B cell (primary cell): ENCODE data around the gene LENG9. TPM values are rescaled to one million over a fixed set of nuclear protein-coding genes. Genes with fewer than 3 reads are reported as not detected.
"Not testable (repeated sequence)": the region's sequence is repeated elsewhere in the genome, so short reads cannot be mapped to it uniquely, and the experiment has no call there.

Experiments
- ATAC-seq: fragments of 200-7000 bp; cut with Tn5 transposase; one replicate; pipeline ENCODE4 v1.10.0; 2021; ENCODE audit warnings: low read depth, mild to moderate bottlenecking, moderate number of reproducible peaks, moderate library complexity
- CTCF ChIA-PET: fragments of 350-600 bp; sonication (Branson Sonifier 250); formaldehyde crosslinking; loops from one replicate; lab custom pipeline; 2021; ENCODE audit warnings: antibody characterized with exemption, inconsistent platforms; lab: Charles Lee
- POLR2A ChIA-PET: fragments of 350-600 bp; sonication (Branson Sonifier 250); formaldehyde crosslinking; loops from one replicate; lab custom pipeline; 2021; ENCODE audit warnings: antibody characterized with exemption; lab: Charles Lee
- DNase-seq: peaks from one replicate; pipeline ENCODE4 v3.0.0; 2013
- H2AFZ ChIP-seq: 2 replicates; pipeline ENCODE4 v1.6.1; 2012; ENCODE audit warnings: mild to moderate bottlenecking, low read depth, low read length; ENCODE audit not compliant: insufficient read depth, poor library complexity, severe bottlenecking
- H3K27ac ChIP-seq, 2 donors: 1 replicate in 1 of 2; 2 replicates in 1 of 2; pipeline ENCODE4 v1.5.1; 2012 to 2013; ENCODE audit warnings: low read length in 2 of 2, mild to moderate bottlenecking in 2 of 2, moderate library complexity in 1 of 2
- H3K27me3 ChIP-seq, 4 experiments: fragments of 200-600 bp in 1 of 4; sonication (generic) in 1 of 4; replicated peaks in 1 of 4; 1 replicate in 2 of 4; 2 replicates in 2 of 4; pipeline versions ENCODE4 v1.6.1 to v1.7.0; 2013 to 2016; ENCODE audit warnings: low read length in 3 of 4, mild to moderate bottlenecking in 2 of 4, mixed read lengths in 1 of 4, moderate library complexity in 1 of 4; ENCODE audit not compliant: insufficient read depth in 4 of 4, control insufficient read depth in 3 of 4; ENCODE audit errors: control extremely low read depth in 1 of 4
- H3K36me3 ChIP-seq, 2 experiments: replicated peaks in 1 of 2; 1 replicate in 1 of 2; 2 replicates in 1 of 2; pipeline versions ENCODE4 v1.6.1 to v1.7.1; 2013; ENCODE audit warnings: low read length in 1 of 2; ENCODE audit not compliant: insufficient read depth in 2 of 2, control insufficient read depth in 1 of 2; ENCODE audit errors: control extremely low read depth in 1 of 2, extremely low read depth in 1 of 2
- H3K4me1 ChIP-seq, 2 donors: fragments of 200-600 bp in 1 of 2; sonication (generic) in 1 of 2; 1 replicate in 1 of 2; 2 replicates in 1 of 2; pipeline versions ENCODE4 v1.5.1 to v1.6.1; 2013 to 2017; ENCODE audit warnings: low read length in 2 of 2; ENCODE audit not compliant: control insufficient read depth in 2 of 2, insufficient read depth in 2 of 2
- H3K4me2 ChIP-seq: replicated peaks from 2 replicates; pipeline ENCODE3; 2012; ENCODE audit warnings: mild to moderate bottlenecking, low read depth, low read length; ENCODE audit not compliant: poor library complexity, severe bottlenecking
- H3K4me3 ChIP-seq, 5 experiments: fragments of 200-600 bp in 1 of 5; sonication (generic) in 1 of 5; 1 replicate in 3 of 5; 2 replicates in 2 of 5; pipeline versions ENCODE4 v1.5.1 to v1.7.0; 2011 to 2016; ENCODE audit warnings: low read length in 4 of 5, mild to moderate bottlenecking in 4 of 5, low read depth in 2 of 5, control low read depth in 1 of 5, moderate library complexity in 1 of 5; ENCODE audit not compliant: insufficient read depth in 1 of 5; ENCODE audit errors: control extremely low read depth in 1 of 5, extremely low read depth in 1 of 5
- H3K79me2 ChIP-seq: fragments of 200-600 bp; sonication (generic); one replicate; pipeline ENCODE4 v1.6.0; 2016; ENCODE audit warnings: low read length; ENCODE audit not compliant: control insufficient read depth, insufficient read depth
- H3K9ac ChIP-seq: fragments of 200-600 bp; sonication (generic); 2 replicates; pipeline ENCODE4 v1.6.1; 2017; ENCODE audit warnings: mild to moderate bottlenecking, low read length, moderate library complexity
- H3K9me3 ChIP-seq, 3 donors: one replicate each; pipeline versions ENCODE4 v1.6.1 to v1.7.1; 2013; ENCODE audit warnings: low read length in 2 of 3; ENCODE audit not compliant: control insufficient read depth in 2 of 3, insufficient read depth in 1 of 3; ENCODE audit errors: control extremely low read depth in 1 of 3
- H4K20me1 ChIP-seq: 2 replicates; pipeline ENCODE4 v1.6.0; 2012; ENCODE audit warnings: mild to moderate bottlenecking, low read length; ENCODE audit not compliant: insufficient read depth, control insufficient read depth, poor library complexity, severe bottlenecking
- H3K27ac Mint-ChIP-seq: one replicate; pipeline ENCODE4 v1.8.0; 2021; ENCODE audit warnings: mixed read lengths
- H3K27me3 Mint-ChIP-seq: one replicate; pipeline ENCODE4 v1.8.0; 2021; ENCODE audit warnings: mixed read lengths
- H3K4me1 Mint-ChIP-seq: one replicate; pipeline ENCODE4 v1.8.0; 2021; ENCODE audit warnings: mixed read lengths
- H3K4me3 Mint-ChIP-seq: one replicate; pipeline ENCODE4 v1.8.0; 2021; ENCODE audit warnings: mixed read lengths
- H3K9me3 Mint-ChIP-seq: one replicate; pipeline ENCODE4 v1.8.0; 2022; ENCODE audit warnings: mixed read lengths; ENCODE audit not compliant: insufficient read depth
- EZH2 ChIP-seq: IDR thresholded peaks from 2 replicates; pipeline ENCODE4 v1.6.1; 2012; ENCODE audit warnings: borderline replicate concordance, low read depth, mild to moderate bottlenecking, moderate library complexity, low read length; ENCODE audit not compliant: insufficient read depth, poor library complexity, severe bottlenecking
- WGBS: methylation state at CpG from one replicate; pipeline ENCODE4 v1.1.5; 2013; ENCODE audit warnings: missing lambda C conversion rate; ENCODE audit not compliant: insufficient coverage; 5-methylcytosine and 5-hydroxymethylcytosine counted together
- intact Hi-C: fragments of 100-400 bp; cut with micrococcal nuclease; formaldehyde crosslinking; loops from one replicate; pipeline ENCODE4 v1.10.0; 2022
- polyA plus RNA-seq: library from polyadenylated mRNA; depleted of rRNA; stranded (reverse); fragments of >200 nt; gene quantifications from 2 replicates; pipeline ENCODE4 v1.2.3, GENCODE V29; 2012
- total RNA-seq, 2 donors: library from RNA; stranded (reverse); fragments of 120-200 nt in 1 of 2; gene quantifications; 1 replicate in 1 of 2; 2 replicates in 1 of 2; pipeline versions ENCODE4 v1.2.3 to v1.2.4, GENCODE V29; 2013 to 2022
- TF ChIP-seq, protein P1 (sequence below): fragments of 200-600 bp; IDR thresholded peaks from one replicate; pipeline ENCODE4 v1.8.0; 2022; ENCODE audit warnings: antibody characterized with exemption, mild to moderate bottlenecking

The LENG9 gene
- total and polyA plus RNA-seq, 2 donors (not counting 1 experiment from before 2014, with no cell fraction given): 4.6 to 6.6 TPM

DNA sequence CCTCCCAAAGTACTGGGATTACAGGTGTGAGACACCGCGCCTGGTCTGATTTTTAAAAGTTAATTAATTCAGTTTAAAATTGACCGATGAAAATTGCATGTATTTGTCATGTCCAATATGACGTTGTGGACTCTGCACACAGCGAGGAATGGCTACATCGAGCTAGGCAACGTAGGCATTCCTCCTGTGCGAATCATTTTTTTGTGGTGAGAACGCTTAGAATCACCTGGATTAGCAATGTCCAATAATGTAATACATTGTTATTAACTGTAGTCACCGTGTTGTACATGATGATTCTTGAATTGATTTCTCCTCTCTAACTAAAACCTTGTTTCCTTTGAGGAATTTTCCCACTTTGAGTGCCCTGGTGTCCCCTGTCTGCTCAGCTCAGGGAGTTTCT lies 42.5 kb upstream of the LENG9 start:
- DNase-seq (no peak), ATAC-seq (no peak)
- peaks cover 0 to 4% (median 0%) of the 10 kb centered on the region in 3 donors for H3K9me3 ChIP-seq
- H3K79me2 ChIP-seq: no peaks in the 10 kb centered on the region
- H3K4me1 ChIP-seq: peaks cover 10 to 24% of the 10 kb centered on the region in 2 donors
- no peaks in the 10 kb centered on the region for H4K20me1 ChIP-seq
- POLR2A ChIA-PET: no interaction called here
- CTCF ChIA-PET: no interaction called here
- intact Hi-C loops: no loop called here
- peaks cover 19% of the 10 kb centered on the region for H3K4me1 Mint-ChIP-seq
- WGBS: 77% methylated on average over 9 of the region's 10 CpGs
- no peak overlapping the region for H3K4me3 Mint-ChIP-seq
- no peak for TF ChIP-seq EZH2
- TF ChIP-seq, protein P1, sequence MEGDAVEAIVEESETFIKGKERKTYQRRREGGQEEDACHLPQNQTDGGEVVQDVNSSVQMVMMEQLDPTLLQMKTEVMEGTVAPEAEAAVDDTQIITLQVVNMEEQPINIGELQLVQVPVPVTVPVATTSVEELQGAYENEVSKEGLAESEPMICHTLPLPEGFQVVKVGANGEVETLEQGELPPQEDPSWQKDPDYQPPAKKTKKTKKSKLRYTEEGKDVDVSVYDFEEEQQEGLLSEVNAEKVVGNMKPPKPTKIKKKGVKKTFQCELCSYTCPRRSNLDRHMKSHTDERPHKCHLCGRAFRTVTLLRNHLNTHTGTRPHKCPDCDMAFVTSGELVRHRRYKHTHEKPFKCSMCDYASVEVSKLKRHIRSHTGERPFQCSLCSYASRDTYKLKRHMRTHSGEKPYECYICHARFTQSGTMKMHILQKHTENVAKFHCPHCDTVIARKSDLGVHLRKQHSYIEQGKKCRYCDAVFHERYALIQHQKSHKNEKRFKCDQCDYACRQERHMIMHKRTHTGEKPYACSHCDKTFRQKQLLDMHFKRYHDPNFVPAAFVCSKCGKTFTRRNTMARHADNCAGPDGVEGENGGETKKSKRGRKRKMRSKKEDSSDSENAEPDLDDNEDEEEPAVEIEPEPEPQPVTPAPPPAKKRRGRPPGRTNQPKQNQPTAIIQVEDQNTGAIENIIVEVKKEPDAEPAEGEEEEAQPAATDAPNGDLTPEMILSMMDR: no peak
- no peak overlapping the region for H3K4me3 ChIP-seq
- H2AFZ ChIP-seq: no peak overlapping the region
- H3K27ac Mint-ChIP-seq: no peak overlapping the region
- peaks cover 31% of the 10 kb centered on the region for H3K27me3 Mint-ChIP-seq
- no peak overlapping the region for H3K27ac ChIP-seq
- no peak overlapping the region for H3K9ac ChIP-seq
- H3K27me3 ChIP-seq: peaks cover 0 to 5% (median under 1%) of the 10 kb centered on the region in 4 experiments
- no peak overlapping the region for H3K4me2 ChIP-seq
- no peaks in the 10 kb centered on the region for H3K36me3 ChIP-seq
- no peaks in the 10 kb centered on the region for H3K9me3 Mint-ChIP-seq

DNA sequence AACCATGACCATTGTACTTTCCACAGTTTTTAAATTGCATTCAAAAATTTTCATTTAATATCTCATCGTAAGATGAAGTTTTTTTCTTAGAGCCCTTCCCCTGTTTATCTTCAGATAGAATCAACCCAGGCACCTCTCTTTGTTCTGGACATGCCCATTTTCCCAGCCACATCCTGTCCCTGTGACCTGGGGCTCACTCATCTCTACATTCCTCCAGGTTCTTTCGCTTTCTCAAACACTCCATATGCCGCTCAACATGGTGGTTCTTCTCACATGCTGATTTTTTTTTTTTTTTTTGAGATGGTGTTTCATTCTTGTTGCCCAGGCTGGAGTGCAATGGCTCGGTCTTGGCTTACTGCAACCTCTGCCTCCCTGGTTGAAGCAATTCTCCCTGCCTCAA lies 42.0 kb upstream of the LENG9 start:
- CTCF ChIA-PET, ATAC-seq: not testable (repeated sequence)

More for the DNA sequence above, 42.0 kb upstream of the LENG9 start:
- H3K4me2 ChIP-seq, H2AFZ ChIP-seq, H3K27ac ChIP-seq, intact Hi-C loops, DNase-seq, POLR2A ChIA-PET, H4K20me1 ChIP-seq, H3K79me2 ChIP-seq, H3K9me3 ChIP-seq, H3K36me3 ChIP-seq, H3K27me3 ChIP-seq, H3K9ac ChIP-seq, H3K9me3 Mint-ChIP-seq, H3K4me3 ChIP-seq, H3K27ac Mint-ChIP-seq, H3K4me3 Mint-ChIP-seq: not testable (repeated sequence)
- H3K4me1 Mint-ChIP-seq: peaks cover 19% of the 10 kb centered on the region
- H3K27me3 Mint-ChIP-seq: peaks cover 31% of the 10 kb centered on the region
- 100% methylated on average over 1 of the region's 4 CpGs for WGBS
- H3K4me1 ChIP-seq: peaks cover 10 to 24% of the 10 kb centered on the region in 2 donors
